Glomerular endothelial cell (primary cell): Measurements from ENCODE around the gene TENM3. TPM values are rescaled to one million over a fixed set of nuclear protein-coding genes. Genes with fewer than 3 reads are reported as not detected.

Experiments
- DNase-seq: peaks from one replicate; pipeline ENCODE4 v3.0.0-alpha.2; 2011; ENCODE audit warnings: low read depth, low spot score; ENCODE audit errors: extremely low read depth
- total RNA-seq: library from RNA; depleted of rRNA; stranded (reverse); fragments of >200 nt; gene quantifications from 2 replicates; pipeline ENCODE4 v1.2.3, GENCODE V29; 2015

Gene TENM3
- total RNA-seq, 1 donor from 2014 or later, result 40.3 TPM

DNA sequence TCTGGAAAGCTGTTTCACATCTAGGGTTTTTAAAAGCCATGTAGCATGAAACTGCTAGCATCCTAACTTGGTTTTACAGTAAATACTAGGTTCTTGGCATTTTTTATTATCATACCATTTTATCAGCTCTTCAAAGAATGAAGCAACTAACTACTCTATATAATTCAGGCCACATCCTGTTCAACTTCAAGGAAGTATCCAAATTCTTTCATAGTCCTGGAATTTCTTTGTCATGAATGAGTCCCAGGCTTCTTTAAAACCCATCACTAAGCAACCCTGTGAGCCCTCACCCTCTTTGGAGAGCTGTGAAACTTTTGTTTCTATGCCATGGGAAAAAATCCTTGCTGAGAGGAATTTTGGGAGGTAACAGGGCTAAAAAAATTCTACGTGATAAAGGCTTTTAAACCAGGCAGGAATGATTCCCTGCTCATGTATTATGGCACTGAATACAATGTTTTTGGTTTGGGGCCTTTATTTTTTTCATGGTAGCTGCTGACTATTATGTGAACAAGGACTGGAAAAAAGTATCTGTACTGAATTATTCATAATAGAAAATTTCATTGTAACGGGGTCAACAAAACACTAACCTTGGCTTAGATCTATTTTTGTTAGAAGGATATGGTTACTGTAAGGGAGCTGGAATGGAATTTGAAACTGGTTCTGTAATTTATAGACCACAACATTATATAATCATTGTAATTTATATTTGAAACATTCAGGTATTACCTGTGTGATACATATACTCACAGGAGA, 509.1 kb downstream of the TENM3 start:
- DNase-seq, result peak; percentile 56

DNA sequence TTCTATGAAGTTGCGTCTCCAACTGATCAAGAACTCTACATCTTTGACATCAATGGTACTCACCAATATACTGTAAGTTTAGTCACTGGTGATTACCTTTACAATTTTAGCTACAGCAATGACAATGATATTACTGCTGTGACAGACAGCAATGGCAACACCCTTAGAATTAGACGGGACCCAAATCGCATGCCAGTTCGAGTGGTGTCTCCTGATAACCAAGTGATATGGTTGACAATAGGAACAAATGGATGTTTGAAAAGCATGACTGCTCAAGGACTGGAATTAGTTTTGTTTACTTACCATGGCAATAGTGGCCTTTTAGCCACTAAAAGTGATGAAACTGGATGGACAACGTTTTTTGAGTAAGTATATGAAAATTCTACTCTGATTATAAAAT, 511.7 kb downstream of the TENM3 start:
- DNase-seq, result no peak

DNA sequence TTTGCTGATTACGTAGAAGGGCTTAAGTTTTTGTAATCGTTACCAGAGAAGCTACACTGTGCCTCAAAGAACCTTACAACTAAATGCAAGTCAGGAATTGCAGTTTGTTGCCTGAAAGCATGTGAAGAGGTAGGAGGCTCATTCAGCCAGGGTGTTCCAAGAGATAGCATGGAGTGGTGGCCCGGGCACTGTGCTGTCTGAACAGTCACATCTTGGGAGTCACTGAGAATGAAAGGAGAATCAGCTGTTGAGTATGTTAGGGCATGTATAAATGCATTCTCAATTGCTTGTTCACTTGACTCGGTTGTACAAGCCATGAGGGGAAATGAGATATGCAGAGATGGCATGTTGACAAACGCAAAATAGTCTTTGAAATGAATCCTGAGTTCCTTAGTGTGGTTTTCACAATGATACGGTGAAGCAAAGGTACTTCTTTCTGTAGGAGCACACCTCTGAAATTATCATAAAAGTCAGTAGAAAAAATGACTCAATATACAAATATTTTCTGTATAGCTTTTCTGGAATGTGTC, 513.0 kb downstream of the TENM3 start:
- no peak for DNase-seq

DNA sequence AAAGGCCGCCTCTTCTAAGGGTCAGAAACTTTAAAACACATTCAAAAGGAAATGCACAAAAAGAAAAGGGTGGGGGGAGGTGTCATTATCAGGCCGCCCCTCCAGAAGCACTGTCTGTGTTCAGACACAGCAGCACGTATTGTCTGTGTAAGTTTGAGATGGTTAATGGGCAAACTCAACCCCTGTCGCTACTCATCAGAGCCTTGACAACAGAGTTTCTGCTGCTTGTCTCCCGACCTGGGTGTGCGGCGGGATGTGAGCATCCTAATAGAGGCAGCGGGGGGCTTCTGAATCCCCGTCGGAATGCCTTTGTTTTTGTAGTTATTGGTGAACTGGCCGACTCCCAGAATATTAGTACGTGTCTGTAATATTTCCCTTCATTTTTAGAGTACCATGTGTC, 515.1 kb downstream of the TENM3 start:
- no peak for DNase-seq

DNA sequence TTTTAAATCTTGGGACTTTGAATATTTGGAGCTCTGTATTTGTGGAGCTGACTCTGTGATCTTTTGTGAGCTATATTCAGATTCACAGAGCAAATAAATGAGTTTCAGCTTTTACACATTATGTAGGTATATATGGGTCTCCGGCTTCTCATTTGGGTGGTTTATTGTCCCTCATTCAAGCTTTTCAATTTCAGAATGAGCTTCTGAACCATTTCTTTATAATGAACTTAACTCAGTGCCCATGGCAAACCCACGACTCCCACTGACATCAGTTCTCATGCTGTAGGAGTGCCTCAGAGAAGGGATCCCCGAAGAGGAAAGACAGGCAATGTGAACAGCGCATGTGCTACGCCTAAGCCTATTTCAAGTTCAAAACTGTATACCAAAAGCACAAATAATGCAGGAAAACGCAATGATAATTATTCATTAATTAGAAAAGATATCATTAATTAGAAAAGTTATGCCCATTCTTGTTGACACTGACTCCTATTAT, 517.4 kb downstream of the TENM3 start:
- no peak for DNase-seq

DNA sequence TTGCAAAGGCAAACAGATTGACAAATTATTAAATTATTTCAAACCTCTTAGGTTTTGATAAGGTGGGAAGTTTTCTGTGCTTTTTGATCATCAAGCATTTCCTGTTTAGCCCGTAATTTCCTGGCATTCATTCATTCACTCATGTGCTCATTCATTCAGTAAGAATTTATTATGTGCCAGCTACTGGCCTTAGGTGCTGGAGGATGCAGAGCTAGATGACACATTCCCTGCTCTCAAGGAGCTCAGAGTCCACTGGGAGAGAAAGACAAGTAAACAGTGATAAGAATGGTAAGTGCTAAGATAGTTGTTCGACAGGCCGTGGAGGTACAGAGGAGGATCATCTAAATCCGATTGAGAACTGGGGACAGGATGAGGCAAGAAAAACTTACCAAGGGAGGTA, 520.9 kb downstream of the TENM3 start:
- no peak for DNase-seq

DNA sequence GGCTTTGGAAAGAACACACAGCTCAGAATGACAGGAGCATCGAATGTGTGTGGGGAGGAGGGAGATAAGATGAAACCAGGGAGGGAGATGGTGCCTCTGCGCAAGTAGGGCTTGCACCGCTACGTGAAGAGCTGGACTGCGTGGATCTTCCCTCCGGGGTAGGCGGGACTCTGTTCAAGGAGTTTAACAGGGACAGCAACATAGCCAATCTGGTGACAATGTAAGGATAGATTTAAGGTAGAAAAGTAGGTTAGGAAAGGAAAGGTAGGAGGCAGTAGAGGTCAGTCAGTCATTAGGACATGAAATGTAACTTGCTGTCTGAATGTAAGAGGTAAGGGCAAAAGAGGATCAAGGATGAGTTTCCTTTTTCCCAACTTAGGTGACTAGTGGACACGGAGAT, 521.4 kb downstream of the TENM3 start:
- DNase-seq, result no peak

DNA sequence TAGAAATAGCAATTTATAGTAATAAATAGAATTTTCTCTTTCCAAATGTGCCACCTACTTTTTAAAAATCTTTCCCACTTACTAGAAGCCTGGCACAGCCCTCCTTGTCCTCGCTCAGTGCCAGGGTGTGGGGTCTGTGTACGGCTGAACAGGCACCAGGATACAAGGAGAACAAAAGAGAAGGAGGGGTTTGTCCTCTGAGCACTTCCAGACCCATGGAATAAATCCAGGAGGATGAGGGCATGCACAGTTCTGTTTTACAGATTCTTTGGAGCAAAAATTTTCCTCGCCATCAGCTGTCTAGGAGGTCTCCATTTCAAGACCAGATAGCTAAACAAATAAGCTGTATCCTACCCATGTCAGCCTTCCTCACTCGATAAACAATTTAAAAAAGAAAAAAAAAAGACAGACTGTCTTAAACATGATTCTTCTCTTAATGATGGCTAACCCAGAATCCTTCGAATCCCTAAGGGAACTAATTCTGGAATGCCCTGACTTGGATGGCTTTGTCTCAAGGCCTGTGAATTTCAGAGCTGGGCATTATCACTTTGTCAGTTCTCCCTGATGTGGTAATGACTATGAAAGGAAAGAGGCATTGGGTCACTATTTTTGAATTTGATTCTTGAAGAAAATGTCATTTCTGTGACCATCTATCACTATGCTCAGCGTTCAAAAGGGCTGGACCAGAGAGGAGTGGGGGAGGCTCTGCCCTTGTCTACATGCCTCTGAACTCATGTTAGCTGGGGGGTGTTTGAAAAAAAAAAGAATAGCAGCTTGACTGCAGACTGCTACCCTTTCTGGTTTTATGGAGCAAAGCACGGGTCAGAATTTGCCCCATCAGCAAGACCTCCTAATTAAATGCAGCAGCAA, 523.0 kb downstream of the TENM3 start:
- DNase-seq, result no peak

DNA sequence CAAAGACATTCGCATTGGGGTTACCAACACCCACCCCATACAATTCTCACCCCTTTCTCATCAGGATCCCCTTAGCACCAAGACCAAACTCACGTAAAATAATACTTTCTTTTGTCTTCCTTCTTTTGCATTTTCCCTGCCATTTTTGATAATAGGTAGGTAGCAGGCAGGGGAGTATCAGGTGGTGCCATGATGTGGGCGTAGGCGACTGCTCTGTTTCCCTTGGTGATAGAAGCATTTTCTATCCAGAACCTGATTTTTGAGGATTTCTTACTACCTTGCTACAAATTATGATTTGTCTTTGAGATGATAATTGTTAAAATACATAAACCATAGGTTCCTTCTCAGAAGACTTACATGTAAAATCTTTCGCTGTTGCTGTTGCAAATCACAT, 523.7 kb downstream of the TENM3 start:
- no peak for DNase-seq

DNA sequence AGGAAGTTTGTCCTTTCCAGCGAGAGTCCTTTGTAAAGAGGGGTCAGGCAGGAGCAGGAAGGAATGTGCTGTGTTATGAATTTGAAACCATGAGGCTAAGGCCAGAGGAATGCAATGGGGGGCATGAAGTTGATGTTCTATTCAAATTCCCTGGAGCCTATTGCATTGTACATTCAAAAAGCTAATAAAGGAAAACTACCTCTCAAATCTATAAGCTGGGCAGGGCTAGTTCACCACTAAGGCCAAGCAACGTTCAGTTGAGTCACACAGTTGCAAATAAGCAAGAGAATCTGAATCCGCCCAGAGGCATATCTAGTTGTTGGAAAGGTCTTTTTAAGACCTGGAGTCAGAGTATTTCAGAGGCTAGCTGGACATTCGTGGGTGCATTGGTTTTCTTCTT, 525.6 kb downstream of the TENM3 start:
- no peak for DNase-seq

DNA sequence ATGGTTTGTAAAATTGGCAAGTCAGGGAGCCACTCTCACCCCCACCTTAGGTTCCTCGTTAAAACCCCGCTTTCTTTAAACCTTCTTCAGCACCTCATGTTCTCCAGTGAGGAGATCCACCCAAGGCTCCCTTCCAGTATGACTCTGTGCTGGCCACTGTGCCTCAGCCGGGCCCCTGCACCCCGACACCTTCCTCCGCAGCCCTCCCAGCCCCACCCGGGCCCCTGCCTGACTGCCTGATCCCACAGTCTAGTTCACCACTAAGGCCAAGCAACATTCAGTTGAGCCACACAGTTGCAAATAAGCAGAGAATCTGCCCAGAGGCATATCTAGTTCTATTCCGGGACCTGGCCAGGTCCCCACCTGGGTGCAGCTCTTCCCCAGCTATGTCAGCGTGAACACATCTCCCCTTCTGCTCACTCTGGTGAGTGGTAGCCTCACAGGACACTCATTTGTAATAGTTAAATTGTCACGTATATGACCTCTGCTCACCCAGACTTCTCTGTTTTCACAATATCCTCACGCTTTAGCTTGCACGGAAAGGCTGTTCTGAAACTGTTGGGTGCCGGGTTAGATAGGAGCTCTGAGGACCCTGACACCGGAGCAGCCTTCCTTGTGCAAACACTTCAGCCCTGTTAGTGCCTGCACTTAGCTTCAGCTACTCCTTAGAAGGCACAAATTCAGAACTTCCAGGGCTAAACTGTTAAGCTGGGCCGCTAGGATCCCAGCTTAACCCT, 527.2 kb downstream of the TENM3 start:
- no peak for DNase-seq

DNA sequence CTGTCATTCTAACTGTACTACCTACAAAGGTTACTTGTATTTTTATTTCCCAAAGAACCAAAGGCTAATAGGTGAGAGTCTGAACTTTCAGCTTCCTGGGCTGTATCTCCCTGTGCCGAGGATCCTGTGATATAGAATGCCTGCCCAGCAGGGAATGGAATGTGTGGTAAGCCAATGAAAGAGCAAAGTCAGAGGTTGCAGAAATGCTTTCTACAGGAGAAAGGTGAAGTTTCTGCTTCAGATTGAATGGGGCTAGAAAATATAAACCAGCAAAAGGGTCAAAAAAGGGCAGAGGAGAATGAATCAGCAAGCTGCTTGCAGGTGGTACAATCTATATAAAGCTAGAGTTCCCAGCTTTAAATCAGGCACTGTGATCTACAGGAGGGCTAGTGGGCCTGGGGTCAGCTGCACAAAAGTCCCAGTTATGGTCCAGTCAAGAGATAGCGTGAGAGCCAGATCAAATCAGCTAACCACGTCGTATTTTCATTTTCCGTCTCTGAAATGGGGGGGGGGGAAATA, 527.9 kb downstream of the TENM3 start:
- no peak for DNase-seq

DNA sequence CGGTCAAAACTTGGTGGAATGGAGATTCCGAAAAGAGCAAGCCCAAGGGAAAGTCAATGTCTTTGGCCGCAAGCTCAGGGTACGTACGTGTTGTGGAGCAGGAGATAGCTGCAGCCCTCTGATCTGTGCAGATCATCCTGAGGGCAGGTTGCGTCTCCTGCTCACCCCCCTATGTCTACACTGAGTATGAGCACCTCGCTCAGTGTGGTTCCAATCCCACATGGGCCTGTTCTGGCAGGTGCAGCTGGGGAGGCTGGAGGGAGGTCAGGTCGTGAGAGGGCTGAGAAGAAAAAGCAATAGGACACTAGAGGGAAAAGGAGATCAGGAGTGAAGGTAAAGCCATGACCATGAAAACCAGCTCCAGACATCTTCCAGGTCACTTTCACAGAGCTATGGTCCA, 531.9 kb downstream of the TENM3 start:
- no peak for DNase-seq

DNA sequence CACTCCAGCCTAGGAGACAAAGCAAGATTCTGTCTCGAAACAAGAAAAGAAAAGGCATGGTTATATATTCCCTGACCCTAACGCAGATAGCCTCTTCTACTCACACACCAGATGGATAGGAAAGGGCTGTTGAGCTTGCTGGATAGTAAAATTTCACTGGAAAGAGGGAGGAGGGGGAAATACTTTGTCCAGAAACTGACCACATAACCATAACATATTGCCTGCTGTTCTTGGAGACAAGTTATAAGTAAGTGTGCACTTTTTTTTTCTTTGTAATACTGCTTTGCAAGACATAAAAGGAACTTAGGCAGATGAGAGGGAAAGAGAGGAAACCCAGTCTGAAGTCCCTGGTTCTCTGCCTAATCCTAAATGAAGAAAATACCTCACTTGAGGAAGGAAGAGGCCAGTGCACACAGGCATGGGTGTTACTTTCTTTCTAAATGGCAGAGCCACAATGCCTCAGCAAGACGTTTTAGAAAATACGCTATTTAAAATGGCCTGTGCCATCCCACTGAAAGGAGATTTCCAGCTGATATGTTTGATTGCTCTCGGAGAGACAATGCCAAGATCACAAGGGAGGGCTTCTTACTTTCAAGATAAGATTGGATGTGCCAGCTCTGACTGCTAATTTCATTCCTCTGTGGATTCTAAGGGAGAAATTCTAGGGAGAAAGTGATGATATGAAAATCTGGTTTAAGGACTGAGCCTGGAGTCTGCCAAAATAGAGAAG, 533.3 kb downstream of the TENM3 start:
- DNase-seq, result no peak

DNA sequence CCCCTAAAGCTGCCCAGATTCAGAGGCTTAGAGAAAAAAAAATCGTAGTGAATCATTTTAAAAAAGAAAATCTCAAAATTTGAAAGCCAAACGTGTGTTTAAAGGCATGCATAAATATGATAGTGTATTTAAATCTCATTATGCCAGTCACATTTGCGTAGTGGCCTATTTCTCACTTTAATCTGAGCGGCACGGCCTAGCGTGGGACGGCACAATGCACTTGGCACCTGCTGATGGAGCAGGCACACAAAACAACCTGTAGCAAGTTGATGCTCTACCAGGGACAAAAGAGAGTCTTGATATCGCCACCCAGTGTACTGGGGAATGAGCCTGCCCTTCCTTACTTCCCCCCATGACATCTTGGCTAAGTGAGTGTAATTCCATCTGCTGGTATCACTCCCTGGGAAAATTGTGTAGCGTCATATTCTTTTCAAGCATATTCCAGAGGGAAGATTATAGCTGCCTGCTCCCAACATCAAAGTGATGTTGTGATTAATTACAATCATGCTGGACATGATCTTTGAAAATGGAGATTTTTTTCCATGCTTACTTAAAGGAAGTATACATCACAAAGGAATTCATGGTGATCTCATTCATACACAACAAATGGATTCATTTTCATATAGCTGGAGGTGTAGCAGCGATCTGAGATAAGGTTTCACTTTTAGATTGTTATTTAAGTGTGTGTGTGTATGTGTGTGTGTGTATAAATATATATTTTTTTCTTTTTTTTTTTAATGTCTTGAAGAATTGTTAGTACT, 535.2 kb downstream of the TENM3 start:
- DNase-seq, result peak; percentile 10

DNA sequence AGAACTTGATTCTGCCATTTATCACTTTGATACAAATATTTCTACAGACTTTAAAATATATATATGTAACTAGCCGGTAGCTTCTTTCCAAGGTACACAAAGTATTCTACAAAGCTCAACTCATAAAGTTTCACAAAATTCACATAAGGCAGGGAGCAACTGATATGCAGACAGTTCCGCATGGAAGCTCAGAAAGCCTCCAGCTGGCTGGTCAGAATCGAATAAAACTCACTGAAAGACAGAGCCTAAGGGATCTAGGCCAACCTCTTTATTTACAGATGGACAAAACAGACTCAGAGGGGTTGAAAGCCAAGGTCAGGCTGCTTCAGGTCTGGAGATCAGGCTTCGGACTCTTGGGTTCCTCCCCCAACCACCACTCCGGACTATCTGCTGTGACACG, 543.8 kb downstream of the TENM3 start:
- DNase-seq, result no peak

DNA sequence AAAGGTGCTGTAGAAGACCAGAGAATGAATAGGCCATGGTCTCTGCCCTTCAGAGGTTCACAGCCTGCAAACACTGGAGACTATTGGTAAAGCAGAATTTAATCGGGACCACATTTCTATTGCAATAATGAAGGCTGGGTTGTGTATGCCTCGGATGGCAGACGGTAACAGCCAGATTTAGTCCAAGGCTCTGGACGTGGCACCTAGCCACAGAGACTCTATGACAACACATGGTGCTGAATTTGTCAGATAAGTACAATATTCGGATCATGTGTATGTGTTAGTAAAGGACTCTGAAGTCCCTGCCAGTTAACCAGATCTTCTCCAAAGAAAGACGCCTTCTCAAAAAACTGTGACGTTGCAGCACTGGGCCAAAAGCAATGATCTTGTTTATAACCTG, 545.0 kb downstream of the TENM3 start:
- no peak for DNase-seq

DNA sequence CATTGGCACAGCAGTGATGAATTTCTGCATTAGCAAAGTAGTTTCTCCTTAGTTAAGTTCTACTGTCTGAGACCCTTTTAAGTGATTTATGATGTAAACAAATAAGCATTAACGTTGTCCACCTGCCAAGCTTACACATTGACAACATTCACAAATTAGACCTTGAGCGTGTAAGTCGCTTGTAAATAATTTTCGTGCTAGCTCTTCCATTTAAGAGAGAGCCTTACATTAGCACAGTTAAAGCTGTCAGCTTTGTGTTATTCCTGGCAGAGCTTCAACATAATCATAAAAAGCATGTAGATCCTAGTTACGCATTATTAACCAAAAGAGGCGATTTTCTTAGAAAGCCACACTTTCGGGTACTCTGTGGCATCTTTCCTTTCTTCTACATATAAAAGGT, 546.3 kb downstream of the TENM3 start:
- no peak for DNase-seq

DNA sequence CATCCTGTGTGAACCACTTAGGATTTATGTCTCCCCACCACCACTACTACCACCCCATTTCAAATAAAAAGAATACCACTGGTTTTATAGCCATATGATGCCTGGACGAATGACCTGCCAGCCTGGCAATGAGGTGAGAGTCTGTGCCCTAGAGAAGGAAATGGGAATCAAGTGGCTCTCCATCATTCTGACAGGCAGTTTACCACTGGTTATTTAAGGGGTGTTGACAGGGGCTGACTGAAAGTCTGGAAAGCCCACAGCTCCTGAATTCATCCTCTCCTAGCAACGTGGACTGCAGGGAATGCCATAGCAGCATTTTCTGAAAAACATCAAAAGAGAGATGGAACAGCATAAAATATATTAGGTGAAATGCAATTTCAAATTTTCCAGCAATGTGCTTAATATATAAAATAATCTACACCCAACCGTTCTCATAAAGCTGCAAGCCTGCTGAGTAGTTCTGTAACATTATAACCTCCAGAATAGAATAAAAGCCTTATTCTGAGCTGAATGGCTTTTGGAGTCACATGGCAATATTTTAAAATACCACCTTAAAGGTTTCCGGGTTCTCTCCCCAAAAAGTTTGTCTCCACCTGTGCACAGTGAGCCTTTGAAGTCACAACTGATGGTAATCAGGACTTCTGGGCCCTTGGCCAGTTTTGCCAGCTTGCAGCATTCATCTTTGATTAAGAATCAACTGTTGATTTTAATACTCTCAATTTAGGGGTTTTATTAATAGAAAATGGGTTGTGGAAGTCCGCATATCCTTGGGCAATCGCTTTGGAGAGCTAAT, 552.4 kb downstream of the TENM3 start:
- no peak for DNase-seq
